Fibroblast of lung (primary cell): ENCODE data around the gene NT5C. TPM values are rescaled to one million over a fixed set of nuclear protein-coding genes. Genes with fewer than 3 reads are reported as not detected.

Experiments
- DNase-seq, 2 donors: peaks; one replicate each; pipeline versions ENCODE4 v3.0.0 to v3.0.0-alpha.2; 2010; ENCODE audit warnings: low read depth in 2 of 2
- H2AFZ ChIP-seq: 2 replicates; pipeline ENCODE4 v1.5.1; 2012; ENCODE audit warnings: low read length, control low read depth, inconsistent platforms
- H3K27ac ChIP-seq: 2 replicates; pipeline ENCODE4 v1.5.1; 2011; ENCODE audit warnings: low read length, control low read depth; ENCODE audit not compliant: insufficient read depth
- H3K27me3 ChIP-seq: 2 replicates; pipeline ENCODE4 v1.5.1; 2011; ENCODE audit warnings: mild to moderate bottlenecking, low read length; ENCODE audit not compliant: control insufficient read depth, insufficient read depth
- H3K36me3 ChIP-seq: 2 replicates; pipeline ENCODE4 v1.5.1; 2011; ENCODE audit warnings: low read length; ENCODE audit not compliant: control insufficient read depth, insufficient read depth
- H3K4me1 ChIP-seq: 2 replicates; pipeline ENCODE4 v1.5.1; 2011; ENCODE audit warnings: low read length; ENCODE audit not compliant: control insufficient read depth, insufficient read depth; ENCODE audit errors: extremely low read depth
- H3K4me2 ChIP-seq: 2 replicates; pipeline ENCODE4 v1.5.1; 2011; ENCODE audit warnings: low read length, control low read depth; ENCODE audit not compliant: insufficient read depth; ENCODE audit errors: extremely low read depth
- H3K4me3 ChIP-seq, 4 experiments: fragments of 200-600 bp in 1 of 4; sonication (generic) in 1 of 4; replicated peaks in 1 of 4; 2 replicates each; pipeline ENCODE4 v1.5.1; 2011 to 2016; ENCODE audit warnings: low read length in 4 of 4, low read depth in 3 of 4, mild to moderate bottlenecking in 3 of 4, control low read depth in 2 of 4, inconsistent platforms in 1 of 4, mixed read lengths in 1 of 4; ENCODE audit not compliant: insufficient read depth in 1 of 4; ENCODE audit errors: control extremely low read depth in 1 of 4
- H3K79me2 ChIP-seq: 2 replicates; pipeline ENCODE4 v1.5.1; 2012; ENCODE audit warnings: mild to moderate bottlenecking, low read length, inconsistent platforms; ENCODE audit not compliant: control insufficient read depth, insufficient read depth
- H3K9ac ChIP-seq: 2 replicates; pipeline ENCODE4 v1.5.1; 2011; ENCODE audit warnings: mild to moderate bottlenecking, low read length, control low read depth; ENCODE audit not compliant: insufficient read depth
- H3K9me3 ChIP-seq: 2 replicates; pipeline ENCODE4 v1.5.1; 2012; ENCODE audit warnings: low read depth, low read length; ENCODE audit not compliant: control insufficient read depth, insufficient read depth
- H4K20me1 ChIP-seq: 2 replicates; pipeline ENCODE4 v1.5.1; 2011; ENCODE audit warnings: low read length; ENCODE audit not compliant: control insufficient read depth, insufficient read depth; ENCODE audit errors: extremely low read depth
- CTCF ChIP-seq, 2 donors: IDR thresholded peaks in 1 of 2; conservative IDR thresholded peaks in 1 of 2; 1 replicate in 1 of 2; 2 replicates in 1 of 2; pipeline ENCODE4 v1.5.1; 2011 to 2012; ENCODE audit warnings: low read length in 2 of 2, control low read depth in 1 of 2, inconsistent platforms in 1 of 2, low read depth in 1 of 2, mild to moderate bottlenecking in 1 of 2
- EZH2 ChIP-seq: IDR thresholded peaks from 2 replicates; pipeline ENCODE4 v1.5.1; 2012; ENCODE audit warnings: low read length, control low read depth, mild to moderate bottlenecking; ENCODE audit errors: missing control alignments
- polyA plus RNA-seq, 2 donors: library from polyadenylated mRNA; depleted of rRNA in 1 of 2; stranded (reverse) in 1 of 2; unstranded in 1 of 2; fragments of >200 nt; gene quantifications; 2 replicates each; pipeline ENCODE4 v1.2.1, GENCODE V29; 2011 to 2012; ENCODE audit warnings: missing spikeins in 1 of 2
- total RNA-seq: library from RNA; depleted of rRNA; stranded (reverse); fragments of >200 nt; gene quantifications from 2 replicates; pipeline ENCODE4 v1.2.1, GENCODE V29; 2014

The NT5C gene
- total and polyA plus RNA-seq, 2 donors (not counting 1 experiment from before 2014, with no cell fraction given), result 18.6 to 29.9 TPM

- Histone ChIP-seq H3K36me3 (no peaks in the 10 kb centered on the region), H3K79me2 (no peaks in the 10 kb centered on the region), H3K27me3 (no peaks in the 10 kb centered on the region), H2AFZ (peak within 1 kb of the TSS; percentile 82), H4K20me1 (no peaks in the 10 kb centered on the region), H3K27ac (peak within 1 kb of the TSS; percentile 23), H3K9me3 (no peaks in the 10 kb centered on the region), H3K4me3 (peak within 1 kb of the TSS; percentile 26 to 60 (median 40)), H3K9ac (peak within 1 kb of the TSS; percentile 37), H3K4me2 (peak within 1 kb of the TSS; percentile 82), H3K4me1 (peaks cover 21% of the 10 kb centered on the region)
- peak; percentile 71 to 75 for DNase-seq
- TF ChIP-seq EZH2 (no peak), CTCF (conservative IDR thresholded peaks at IDR 0.05 in 1 of 2, IDR thresholded peaks at IDR 0.05 in 1 of 2; ENCODE audit: low read depth in 1 of 2, low read length in 2 of 2) (no peak)
Measured at GRCh38 chr17:75087558-75088453, 43.7 kb downstream of the NT5C start, which contains the start of gene SLC16A5. TSS of gene SLC16A5 (plus strand) at chr17:75087954. CDS start at chr17:75093637, 5,683 bp downstream.

DNA sequence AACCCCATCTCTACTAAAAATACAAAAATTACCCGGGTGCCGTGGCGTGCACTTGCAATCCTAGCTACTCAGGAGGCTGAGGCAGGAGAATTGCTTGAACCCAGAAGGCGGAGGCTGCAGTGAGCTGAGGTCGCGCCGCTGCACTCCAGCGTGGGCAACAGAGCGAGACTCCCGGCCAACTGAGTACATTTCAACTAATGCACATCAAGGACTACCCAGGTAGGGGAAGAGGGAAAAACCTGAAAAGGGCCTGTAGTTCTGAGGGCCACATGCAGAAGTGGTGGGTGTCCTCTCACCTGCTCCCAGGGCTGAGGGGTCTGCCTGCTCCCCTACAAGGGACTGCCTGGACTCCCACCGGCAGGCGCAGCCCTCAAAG, 44.4 kb downstream of the NT5C start:
- H4K20me1 ChIP-seq, result no peaks in the 10 kb centered on the region
- H3K4me1 ChIP-seq, result peaks cover 21% of the 10 kb centered on the region
- TF ChIP-seq EZH2, result no peak
- no peak for TF ChIP-seq CTCF (conservative IDR thresholded peaks at IDR 0.05 in 1 of 2, IDR thresholded peaks at IDR 0.05 in 1 of 2; ENCODE audit: low read depth in 1 of 2, low read length in 2 of 2)
- H3K27ac ChIP-seq, result peak overlapping the region; percentile 23
- H3K36me3 ChIP-seq, result no peaks in the 10 kb centered on the region
- H3K9me3 ChIP-seq, result no peaks in the 10 kb centered on the region
- H3K27me3 ChIP-seq, result no peaks in the 10 kb centered on the region
- H3K4me3 ChIP-seq, result peak overlapping the region; percentile 21 to 60 (median 40)
- peak overlapping the region; percentile 82 for H2AFZ ChIP-seq
- H3K79me2 ChIP-seq, result no peaks in the 10 kb centered on the region
- DNase-seq, result no peak
- H3K9ac ChIP-seq, result peak overlapping the region; percentile 36
- peak overlapping the region; percentile 82 for H3K4me2 ChIP-seq

DNA sequence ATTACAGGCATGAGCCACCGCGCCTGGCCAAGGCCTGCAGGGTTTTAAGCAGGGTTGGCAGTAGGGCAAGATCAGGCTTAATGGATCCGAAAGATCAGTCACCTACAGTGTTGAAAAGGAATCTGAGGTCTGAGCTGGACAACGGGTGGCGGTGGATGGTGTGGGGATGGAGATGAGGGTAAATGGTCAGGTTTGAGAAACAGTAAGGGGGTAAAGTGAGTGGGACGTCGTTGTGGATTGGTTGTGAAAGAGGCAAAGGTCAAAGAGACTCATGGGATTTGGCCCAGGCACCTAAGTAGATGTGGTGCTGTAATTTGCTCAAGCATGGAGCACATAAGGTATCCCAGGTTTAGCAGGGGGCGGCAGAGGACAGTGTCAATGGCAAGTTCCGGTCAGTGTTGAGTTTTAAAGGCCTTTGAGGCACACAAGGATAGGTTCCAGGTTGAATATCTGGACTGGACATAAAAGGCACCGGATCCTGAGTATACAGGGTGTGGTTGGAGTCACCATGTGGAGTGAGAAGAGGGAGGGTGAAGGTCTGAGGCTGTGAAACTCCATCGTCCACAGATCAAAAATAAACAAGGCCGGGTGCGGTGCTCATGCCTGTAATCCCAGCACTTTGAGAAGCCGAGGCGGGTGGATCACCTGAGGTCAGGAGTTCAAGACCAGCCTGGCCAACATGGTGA, 44.9 kb downstream of the NT5C start:
- H3K4me3 ChIP-seq, result no peak overlapping the region
- no peak for DNase-seq
- no peak overlapping the region for H2AFZ ChIP-seq
- H3K9me3 ChIP-seq, result no peaks in the 10 kb centered on the region
- no peak overlapping the region for H3K4me2 ChIP-seq
- H3K27ac ChIP-seq, result no peak overlapping the region
- H3K9ac ChIP-seq, result no peak overlapping the region
- H3K4me1 ChIP-seq, result peaks cover 21% of the 10 kb centered on the region
- H3K27me3 ChIP-seq, result no peaks in the 10 kb centered on the region
- no peak for TF ChIP-seq EZH2
- H4K20me1 ChIP-seq, result no peaks in the 10 kb centered on the region
- no peaks in the 10 kb centered on the region for H3K36me3 ChIP-seq
- no peaks in the 10 kb centered on the region for H3K79me2 ChIP-seq
